ENCODE results near the gene ZNF764. TPM values are rescaled to one million over a fixed set of nuclear protein-coding genes. Genes with fewer than 3 reads are reported as not detected.

Gene ZNF764
- total and polyA plus RNA-seq, 9 of the 15 experiments (the other 6 are each of a cell fraction or from before 2014, with no cell fraction given): 0.69 to 10.1 (median 4.1) TPM

- TF ChIP-seq ZBTB40 (IDR thresholded peaks at IDR 0.05): peak; percentile 76
- no peak for TF ChIP-seq ZBTB40 (CRISPR knock-in tag; IDR thresholded peaks at IDR 0.05)
- TF ChIP-seq GMEB1 (CRISPR knock-in tag; IDR thresholded peaks at IDR 0.05): peak; percentile 95
- TF ChIP-seq KAT7 (CRISPR knock-in tag; IDR thresholded peaks at IDR 0.05; ENCODE audit: borderline replicate concordance): peak; percentile 48; the same call in 1 of the 2 replicates
- TF ChIP-seq KLF1 (tag; IDR thresholded peaks at IDR 0.05): 0 out of 2 replicates have a peak, but pooled peaks have one; percentile 9
- TF ChIP-seq MBD2 (IDR thresholded peaks at IDR 0.05; ENCODE audit: borderline replicate concordance, low read depth): peak; percentile 78
- TF ChIP-seq ZNF584 (CRISPR knock-in tag; IDR thresholded peaks at IDR 0.05; ENCODE audit: low read depth): peak; percentile 65
Measured at GRCh38 chr16:30534368-30535105, 23.6 kb downstream of the ZNF764 start, which contains the start of gene ZNF747 (continued).

All from K562 (cell line).